PC-3 (cell line): ENCODE data around the gene TCEA3.

Experiments used
- EZH2 ChIP-seq: fragments of 300-600 bp; sonication (generic); IDR thresholded peaks from one replicate; pipeline ENCODE4 v1.6.1; 2017; ENCODE audit warnings: antibody characterized with exemption, mild to moderate bottlenecking, low read length; ENCODE audit not compliant: unreplicated experiment
- TF ChIP-seq, protein P1 (sequence below): fragments of 300-600 bp; sonication (generic); conservative IDR thresholded peaks from 2 replicates; pipeline ENCODE4 v1.5.1; 2017; ENCODE audit warnings: antibody characterized with exemption, low read depth, mild to moderate bottlenecking, low read length

DNA sequence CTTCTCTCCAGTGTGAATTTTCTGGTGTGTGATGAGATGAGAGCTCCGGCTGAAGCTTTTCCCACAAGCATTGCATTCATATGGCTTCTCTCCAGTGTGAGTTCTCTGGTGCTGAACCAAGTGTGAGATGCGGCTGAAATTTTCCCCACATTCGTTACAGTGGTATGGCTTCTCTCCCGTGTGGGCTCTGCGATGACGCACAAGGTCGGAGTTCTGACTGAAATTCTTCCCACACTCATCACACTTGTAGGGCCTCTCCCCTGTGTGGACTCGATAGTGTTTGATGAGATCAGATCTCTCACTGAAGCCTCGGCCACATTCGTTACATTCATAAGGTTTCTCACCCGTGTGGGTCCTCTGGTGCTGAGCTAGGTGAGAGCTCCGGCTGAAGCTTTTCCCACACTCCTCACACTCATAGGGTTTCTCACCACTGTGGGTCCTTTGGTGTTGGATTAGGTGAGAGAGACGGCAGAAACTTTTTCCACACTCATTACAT is 62.3 kb downstream of the TCEA3 start:
- TF ChIP-seq, protein P1, sequence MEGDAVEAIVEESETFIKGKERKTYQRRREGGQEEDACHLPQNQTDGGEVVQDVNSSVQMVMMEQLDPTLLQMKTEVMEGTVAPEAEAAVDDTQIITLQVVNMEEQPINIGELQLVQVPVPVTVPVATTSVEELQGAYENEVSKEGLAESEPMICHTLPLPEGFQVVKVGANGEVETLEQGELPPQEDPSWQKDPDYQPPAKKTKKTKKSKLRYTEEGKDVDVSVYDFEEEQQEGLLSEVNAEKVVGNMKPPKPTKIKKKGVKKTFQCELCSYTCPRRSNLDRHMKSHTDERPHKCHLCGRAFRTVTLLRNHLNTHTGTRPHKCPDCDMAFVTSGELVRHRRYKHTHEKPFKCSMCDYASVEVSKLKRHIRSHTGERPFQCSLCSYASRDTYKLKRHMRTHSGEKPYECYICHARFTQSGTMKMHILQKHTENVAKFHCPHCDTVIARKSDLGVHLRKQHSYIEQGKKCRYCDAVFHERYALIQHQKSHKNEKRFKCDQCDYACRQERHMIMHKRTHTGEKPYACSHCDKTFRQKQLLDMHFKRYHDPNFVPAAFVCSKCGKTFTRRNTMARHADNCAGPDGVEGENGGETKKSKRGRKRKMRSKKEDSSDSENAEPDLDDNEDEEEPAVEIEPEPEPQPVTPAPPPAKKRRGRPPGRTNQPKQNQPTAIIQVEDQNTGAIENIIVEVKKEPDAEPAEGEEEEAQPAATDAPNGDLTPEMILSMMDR = no peak
- TF ChIP-seq EZH2 = no peak
